Hindlimb muscle (tissue), 1 donor: ENCODE results near the gene C4orf50. TPM values are rescaled to one million over a fixed set of nuclear protein-coding genes. Genes with fewer than 3 reads are reported as not detected.

Source experiments
- DNase-seq: peaks from one replicate; pipeline ENCODE4 v3.0.0-alpha.2; 2013
- polyA plus RNA-seq: library from polyadenylated mRNA; unstranded; fragments of 120-200 nt; gene quantifications from one replicate; pipeline ENCODE4 v1.2.1, GENCODE V29; 2013; ENCODE audit not compliant: insufficient read length

C4orf50 gene
- polyA plus RNA-seq, 1 donor: not detected

DNA sequence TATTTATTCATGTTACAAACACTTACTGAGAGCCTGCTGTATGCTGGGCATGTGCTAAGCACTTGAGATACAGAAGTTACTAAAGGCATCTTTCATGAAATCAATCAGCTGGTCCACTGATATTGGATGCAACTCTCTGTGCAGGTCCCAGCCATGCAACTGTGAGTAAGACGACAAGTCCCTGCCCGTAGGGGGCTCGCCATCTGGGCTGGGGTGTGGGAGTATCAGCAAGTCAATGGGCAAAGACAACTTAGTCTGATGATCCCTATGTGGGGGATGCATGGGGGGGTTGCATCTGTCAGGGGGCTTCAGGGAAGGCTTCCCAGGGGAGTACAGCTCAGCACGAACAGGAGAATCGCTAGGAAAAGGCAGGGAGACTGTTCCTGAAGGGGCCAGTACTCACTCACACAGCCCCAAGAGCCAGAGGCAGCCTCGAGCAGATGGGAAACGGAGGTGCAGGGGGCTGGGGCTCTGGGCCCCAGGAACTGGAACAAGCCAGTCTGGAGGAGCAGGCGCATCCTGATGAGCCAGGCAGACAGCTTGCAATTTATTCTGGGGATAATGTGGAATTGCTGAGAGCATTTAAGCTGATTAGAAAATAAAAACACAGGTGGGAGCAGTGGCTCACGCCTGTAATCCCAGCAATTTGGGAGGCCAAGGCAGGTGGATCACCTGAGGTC, 165.6 kb downstream of the C4orf50 start:
- DNase-seq: no peak

DNA sequence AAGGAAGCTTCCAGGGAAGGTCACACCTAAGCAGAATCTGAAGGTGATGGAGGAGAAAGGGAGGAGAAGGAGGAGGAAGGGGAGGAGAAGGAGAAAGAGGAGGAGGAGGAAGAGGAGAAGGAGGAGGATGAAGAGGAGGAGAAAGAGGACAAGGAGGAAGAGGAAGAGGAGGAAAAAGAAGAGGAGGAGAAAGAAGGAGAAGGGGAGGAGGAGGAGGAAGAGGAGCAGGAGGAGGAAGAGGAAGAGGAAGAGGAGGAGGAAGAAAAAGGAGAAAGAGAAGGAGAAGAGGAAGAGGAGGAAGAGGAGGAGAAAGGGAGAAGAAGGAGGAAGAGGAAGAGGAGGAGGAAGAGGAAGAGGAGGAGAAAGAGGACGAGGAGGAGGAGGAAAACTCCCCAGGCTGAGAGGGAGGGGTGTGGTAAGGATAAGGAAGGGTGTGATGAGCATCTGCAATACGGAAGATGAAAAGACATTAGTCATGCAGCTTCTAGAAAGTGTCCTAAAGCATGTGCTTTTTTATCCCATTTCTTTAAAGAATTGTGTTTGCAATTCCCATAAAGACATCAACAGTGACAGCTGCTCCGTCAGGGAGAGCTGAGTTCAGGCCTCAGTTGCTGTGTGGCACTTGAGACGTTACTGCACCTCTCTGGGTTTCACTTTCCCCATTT, 166.5 kb downstream of the C4orf50 start:
- DNase-seq: no peak

Other genes starting within 250 kb of the C4orf50 start
- 18.8 TPM for gene CRMP1, start 125.3 kb downstream of the C4orf50 start, polyA plus RNA-seq
- 0.14 TPM for gene JAKMIP1, start 182.1 kb upstream of the C4orf50 start, polyA plus RNA-seq